HepG2 (cell line): ENCODE data around the gene RAB32. TPM values are rescaled to one million over a fixed set of nuclear protein-coding genes. Genes with fewer than 3 reads are reported as not detected.
A peak's percentile ranks its signal among the peaks of the same experiment; 100 is the strongest.

Experiments used
- DR1 ChIP-seq: sonication (generic); formaldehyde crosslinking; IDR thresholded peaks from 2 replicates; pipeline ENCODE4 v1.8.0; 2021; ENCODE audit warnings: mild to moderate bottlenecking, missing genetic modification reagents, inconsistent platforms
- GTF2F1 ChIP-seq: fragments of 150-350 bp; IDR thresholded peaks from 2 replicates; pipeline ENCODE4 v1.6.1; 2014; ENCODE audit warnings: low read length
- KLF12 ChIP-seq: sonication (generic); formaldehyde crosslinking; IDR thresholded peaks from 2 replicates; pipeline ENCODE4 v1.4.0; 2020; ENCODE audit warnings: missing genetic modification reagents, borderline replicate concordance
- KMT2B ChIP-seq: IDR thresholded peaks from 2 replicates; pipeline ENCODE4 v1.6.1; 2016; ENCODE audit warnings: missing genetic modification reagents, missing compliant biosample characterization
- LCORL ChIP-seq, 2 experiments: fragments of 450-650 bp in 1 of 2; sonication (generic) in 1 of 2; formaldehyde crosslinking in 1 of 2; IDR thresholded peaks; 2 replicates each; pipeline versions ENCODE4 v1.5.0 to v1.6.1; 2017 to 2020; ENCODE audit warnings: antibody characterized with exemption in 1 of 2, missing genetic modification reagents in 1 of 2
- SAP130 ChIP-seq: IDR thresholded peaks from 2 replicates; pipeline ENCODE4 v1.6.1; 2016; ENCODE audit warnings: low read depth
- U2AF2 ChIP-seq: fragments of 200-400 bp; formaldehyde crosslinking; IDR thresholded peaks from 2 replicates; pipeline ENCODE4 v1.6.1; 2017; ENCODE audit warnings: low read depth, mild to moderate bottlenecking, low read length
- ZFP90 ChIP-seq: sonication (generic); formaldehyde crosslinking; IDR thresholded peaks from 2 replicates; pipeline ENCODE4 v1.8.0; 2022; ENCODE audit warnings: missing genetic modification reagents, mild to moderate bottlenecking, inconsistent platforms, borderline replicate concordance
- ZNF335 ChIP-seq: sonication (generic); formaldehyde crosslinking; IDR thresholded peaks from 2 replicates; pipeline ENCODE4 v1.4.0; 2020; ENCODE audit warnings: missing genetic modification reagents
- ZNF451 ChIP-seq: sonication (generic); formaldehyde crosslinking; IDR thresholded peaks from 2 replicates; pipeline ENCODE4 v1.5.0; 2020; ENCODE audit warnings: mild to moderate bottlenecking, missing genetic modification reagents
- ZSCAN21 ChIP-seq: sonication (generic); formaldehyde crosslinking; IDR thresholded peaks from 2 replicates; pipeline ENCODE4 v1.8.0; 2022; ENCODE audit warnings: mild to moderate bottlenecking, missing genetic modification reagents, moderate library complexity, borderline replicate concordance
- polyA plus RNA-seq, 8 experiments: library from polyadenylated mRNA; depleted of rRNA in 3 of 8; stranded (reverse) in 7 of 8; unstranded in 1 of 8; fragments of >200 nt; fragmentation: Illumina TruSeq in 4 of 8; extraction: Trizol in 4 of 8; gene quantifications; 2 replicates each; pipeline versions ENCODE4 v1.2.1 to v1.2.3, GENCODE V29; 2011 to 2016; ENCODE audit warnings: low read depth in 4 of 8, missing spikeins in 1 of 8, mixed read lengths in 1 of 8; ENCODE audit not compliant: insufficient read depth in 1 of 8
- total RNA-seq, 5 experiments: library from RNA; depleted of rRNA; stranded (reverse); fragments of >200 nt; fragmentation: Illumina TruSeq; extraction: Trizol; gene quantifications; 2 replicates each; pipeline ENCODE4 v1.2.3, GENCODE V29; 2016; ENCODE audit warnings: low read depth in 1 of 5
- TF ChIP-seq, protein P1 (sequence below): IDR thresholded peaks from 2 replicates; pipeline ENCODE4 v1.6.1; 2016; ENCODE audit warnings: low read depth, missing genetic modification reagents, missing compliant biosample characterization
- TF ChIP-seq, protein P2 (sequence below): sonication (generic); formaldehyde crosslinking; conservative IDR thresholded peaks from 2 replicates; pipeline ENCODE4 v1.4.0; 2020; ENCODE audit warnings: missing genetic modification reagents
- TF ChIP-seq, protein P3 (sequence below): sonication (generic); formaldehyde crosslinking; IDR thresholded peaks from 2 replicates; pipeline ENCODE4 v1.5.1; 2020; ENCODE audit warnings: missing genetic modification reagents, mild to moderate bottlenecking, borderline replicate concordance
- TF ChIP-seq, protein P4 (sequence below): sonication (generic); formaldehyde crosslinking; IDR thresholded peaks from 2 replicates; pipeline ENCODE4 v1.9.0; 2021; ENCODE audit warnings: missing genetic modification reagents, borderline replicate concordance

The RAB32 gene
- total and polyA plus RNA-seq, 2 of the 13 experiments (the other 11 are each of a cell fraction or from before 2014, with no cell fraction given), result 43.7 to 93.9 TPM

DNA sequence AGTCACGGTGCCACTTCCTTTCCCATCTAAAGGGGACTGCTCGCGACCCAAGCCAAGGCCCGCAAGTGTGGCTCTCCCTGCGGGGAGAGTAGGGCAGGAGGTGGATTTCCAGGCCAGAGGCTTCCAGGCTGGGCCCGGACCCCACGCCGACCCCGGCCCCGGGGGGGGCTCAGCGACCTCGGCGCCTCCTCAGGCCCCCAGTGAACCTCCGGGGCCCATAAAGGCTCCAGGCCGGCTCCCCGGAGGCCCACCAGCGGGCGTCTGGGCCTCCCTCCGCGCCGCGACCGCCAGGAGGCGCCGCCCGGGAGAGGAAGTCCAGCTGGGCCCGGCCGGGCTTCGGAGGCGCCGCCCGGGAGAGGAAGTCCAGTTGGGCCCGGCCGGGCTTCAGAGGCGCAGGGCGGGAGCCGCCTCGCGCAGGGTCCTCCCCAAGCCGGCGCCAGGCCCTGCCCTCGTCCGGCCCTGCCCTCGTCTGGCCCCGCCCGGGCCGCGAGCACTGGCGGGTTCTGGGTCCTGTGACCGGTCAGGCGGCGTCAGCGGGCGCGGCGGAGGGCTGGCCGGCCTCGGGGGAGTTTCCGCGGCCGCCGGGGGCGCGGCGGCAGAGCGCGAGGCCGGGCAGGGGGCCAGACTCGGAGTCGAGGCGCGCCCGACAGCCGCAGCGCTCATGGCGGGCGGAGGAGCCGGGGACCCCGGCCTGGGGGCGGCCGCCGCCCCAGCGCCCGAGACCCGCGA, at the start of gene RAB32 (continued):
- TF ChIP-seq, protein P1, sequence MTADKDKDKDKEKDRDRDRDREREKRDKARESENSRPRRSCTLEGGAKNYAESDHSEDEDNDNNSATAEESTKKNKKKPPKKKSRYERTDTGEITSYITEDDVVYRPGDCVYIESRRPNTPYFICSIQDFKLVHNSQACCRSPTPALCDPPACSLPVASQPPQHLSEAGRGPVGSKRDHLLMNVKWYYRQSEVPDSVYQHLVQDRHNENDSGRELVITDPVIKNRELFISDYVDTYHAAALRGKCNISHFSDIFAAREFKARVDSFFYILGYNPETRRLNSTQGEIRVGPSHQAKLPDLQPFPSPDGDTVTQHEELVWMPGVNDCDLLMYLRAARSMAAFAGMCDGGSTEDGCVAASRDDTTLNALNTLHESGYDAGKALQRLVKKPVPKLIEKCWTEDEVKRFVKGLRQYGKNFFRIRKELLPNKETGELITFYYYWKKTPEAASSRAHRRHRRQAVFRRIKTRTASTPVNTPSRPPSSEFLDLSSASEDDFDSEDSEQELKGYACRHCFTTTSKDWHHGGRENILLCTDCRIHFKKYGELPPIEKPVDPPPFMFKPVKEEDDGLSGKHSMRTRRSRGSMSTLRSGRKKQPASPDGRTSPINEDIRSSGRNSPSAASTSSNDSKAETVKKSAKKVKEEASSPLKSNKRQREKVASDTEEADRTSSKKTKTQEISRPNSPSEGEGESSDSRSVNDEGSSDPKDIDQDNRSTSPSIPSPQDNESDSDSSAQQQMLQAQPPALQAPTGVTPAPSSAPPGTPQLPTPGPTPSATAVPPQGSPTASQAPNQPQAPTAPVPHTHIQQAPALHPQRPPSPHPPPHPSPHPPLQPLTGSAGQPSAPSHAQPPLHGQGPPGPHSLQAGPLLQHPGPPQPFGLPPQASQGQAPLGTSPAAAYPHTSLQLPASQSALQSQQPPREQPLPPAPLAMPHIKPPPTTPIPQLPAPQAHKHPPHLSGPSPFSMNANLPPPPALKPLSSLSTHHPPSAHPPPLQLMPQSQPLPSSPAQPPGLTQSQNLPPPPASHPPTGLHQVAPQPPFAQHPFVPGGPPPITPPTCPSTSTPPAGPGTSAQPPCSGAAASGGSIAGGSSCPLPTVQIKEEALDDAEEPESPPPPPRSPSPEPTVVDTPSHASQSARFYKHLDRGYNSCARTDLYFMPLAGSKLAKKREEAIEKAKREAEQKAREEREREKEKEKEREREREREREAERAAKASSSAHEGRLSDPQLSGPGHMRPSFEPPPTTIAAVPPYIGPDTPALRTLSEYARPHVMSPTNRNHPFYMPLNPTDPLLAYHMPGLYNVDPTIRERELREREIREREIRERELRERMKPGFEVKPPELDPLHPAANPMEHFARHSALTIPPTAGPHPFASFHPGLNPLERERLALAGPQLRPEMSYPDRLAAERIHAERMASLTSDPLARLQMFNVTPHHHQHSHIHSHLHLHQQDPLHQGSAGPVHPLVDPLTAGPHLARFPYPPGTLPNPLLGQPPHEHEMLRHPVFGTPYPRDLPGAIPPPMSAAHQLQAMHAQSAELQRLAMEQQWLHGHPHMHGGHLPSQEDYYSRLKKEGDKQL (CRISPR knock-in tag), result no peak
- TF ChIP-seq ZSCAN21 (CRISPR knock-in tag) (no peak), DR1 (CRISPR knock-in tag) (no peak), LCORL (IDR thresholded peaks at IDR 0.05) (no peak), LCORL (CRISPR knock-in tag; IDR thresholded peaks at IDR 0.05) (no peak), KMT2B (CRISPR knock-in tag) (no peak), KLF12 (CRISPR knock-in tag) (peak; percentile 39; the same call in 1 of the 2 replicates), GTF2F1 (no peak), ZFP90 (CRISPR knock-in tag) (no peak), U2AF2 (no peak), SAP130 (CRISPR knock-in tag) (no peak), ZNF335 (no peak; the same call in 1 of the 2 replicates), ZNF451 (CRISPR knock-in tag) (peak; percentile 31; the same call in 1 of the 2 replicates)
- TF ChIP-seq, protein P2, sequence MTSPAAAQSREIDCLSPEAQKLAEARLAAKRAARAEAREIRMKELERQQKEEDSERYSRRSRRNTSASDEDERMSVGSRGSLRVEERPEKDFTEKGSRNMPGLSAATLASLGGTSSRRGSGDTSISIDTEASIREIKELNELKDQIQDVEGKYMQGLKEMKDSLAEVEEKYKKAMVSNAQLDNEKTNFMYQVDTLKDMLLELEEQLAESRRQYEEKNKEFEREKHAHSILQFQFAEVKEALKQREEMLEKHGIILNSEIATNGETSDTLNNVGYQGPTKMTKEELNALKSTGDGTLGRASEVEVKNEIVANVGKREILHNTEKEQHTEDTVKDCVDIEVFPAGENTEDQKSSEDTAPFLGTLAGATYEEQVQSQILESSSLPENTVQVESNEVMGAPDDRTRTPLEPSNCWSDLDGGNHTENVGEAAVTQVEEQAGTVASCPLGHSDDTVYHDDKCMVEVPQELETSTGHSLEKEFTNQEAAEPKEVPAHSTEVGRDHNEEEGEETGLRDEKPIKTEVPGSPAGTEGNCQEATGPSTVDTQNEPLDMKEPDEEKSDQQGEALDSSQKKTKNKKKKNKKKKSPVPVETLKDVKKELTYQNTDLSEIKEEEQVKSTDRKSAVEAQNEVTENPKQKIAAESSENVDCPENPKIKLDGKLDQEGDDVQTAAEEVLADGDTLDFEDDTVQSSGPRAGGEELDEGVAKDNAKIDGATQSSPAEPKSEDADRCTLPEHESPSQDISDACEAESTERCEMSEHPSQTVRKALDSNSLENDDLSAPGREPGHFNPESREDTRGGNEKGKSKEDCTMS, result no peak
- TF ChIP-seq, protein P3, sequence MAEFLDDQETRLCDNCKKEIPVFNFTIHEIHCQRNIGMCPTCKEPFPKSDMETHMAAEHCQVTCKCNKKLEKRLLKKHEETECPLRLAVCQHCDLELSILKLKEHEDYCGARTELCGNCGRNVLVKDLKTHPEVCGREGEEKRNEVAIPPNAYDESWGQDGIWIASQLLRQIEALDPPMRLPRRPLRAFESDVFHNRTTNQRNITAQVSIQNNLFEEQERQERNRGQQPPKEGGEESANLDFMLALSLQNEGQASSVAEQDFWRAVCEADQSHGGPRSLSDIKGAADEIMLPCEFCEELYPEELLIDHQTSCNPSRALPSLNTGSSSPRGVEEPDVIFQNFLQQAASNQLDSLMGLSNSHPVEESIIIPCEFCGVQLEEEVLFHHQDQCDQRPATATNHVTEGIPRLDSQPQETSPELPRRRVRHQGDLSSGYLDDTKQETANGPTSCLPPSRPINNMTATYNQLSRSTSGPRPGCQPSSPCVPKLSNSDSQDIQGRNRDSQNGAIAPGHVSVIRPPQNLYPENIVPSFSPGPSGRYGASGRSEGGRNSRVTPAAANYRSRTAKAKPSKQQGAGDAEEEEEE, result no peak
- TF ChIP-seq, protein P4, sequence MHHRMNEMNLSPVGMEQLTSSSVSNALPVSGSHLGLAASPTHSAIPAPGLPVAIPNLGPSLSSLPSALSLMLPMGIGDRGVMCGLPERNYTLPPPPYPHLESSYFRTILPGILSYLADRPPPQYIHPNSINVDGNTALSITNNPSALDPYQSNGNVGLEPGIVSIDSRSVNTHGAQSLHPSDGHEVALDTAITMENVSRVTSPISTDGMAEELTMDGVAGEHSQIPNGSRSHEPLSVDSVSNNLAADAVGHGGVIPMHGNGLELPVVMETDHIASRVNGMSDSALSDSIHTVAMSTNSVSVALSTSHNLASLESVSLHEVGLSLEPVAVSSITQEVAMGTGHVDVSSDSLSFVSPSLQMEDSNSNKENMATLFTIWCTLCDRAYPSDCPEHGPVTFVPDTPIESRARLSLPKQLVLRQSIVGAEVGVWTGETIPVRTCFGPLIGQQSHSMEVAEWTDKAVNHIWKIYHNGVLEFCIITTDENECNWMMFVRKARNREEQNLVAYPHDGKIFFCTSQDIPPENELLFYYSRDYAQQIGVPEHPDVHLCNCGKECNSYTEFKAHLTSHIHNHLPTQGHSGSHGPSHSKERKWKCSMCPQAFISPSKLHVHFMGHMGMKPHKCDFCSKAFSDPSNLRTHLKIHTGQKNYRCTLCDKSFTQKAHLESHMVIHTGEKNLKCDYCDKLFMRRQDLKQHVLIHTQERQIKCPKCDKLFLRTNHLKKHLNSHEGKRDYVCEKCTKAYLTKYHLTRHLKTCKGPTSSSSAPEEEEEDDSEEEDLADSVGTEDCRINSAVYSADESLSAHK (CRISPR knock-in tag), result no peak
